CD14-positive monocyte (primary cell): ENCODE measurements around the gene MEG3. TPM values are rescaled to one million over a fixed set of nuclear protein-coding genes. Genes with fewer than 3 reads are reported as not detected.
A peak's percentile ranks its signal among the peaks of the same experiment; 100 is the strongest.

Experiments
- DNase-seq, 3 donors: peaks; one replicate each; pipeline ENCODE4 v3.0.0-alpha.2; 2011 to 2022
- H2AFZ ChIP-seq: 2 replicates; pipeline ENCODE4 v1.6.0; 2012; ENCODE audit warnings: mild to moderate bottlenecking, low read depth, low read length, inconsistent platforms; ENCODE audit not compliant: insufficient read depth, poor library complexity, severe bottlenecking
- H3K27ac ChIP-seq, 2 donors: 1 replicate in 1 of 2; 2 replicates in 1 of 2; pipeline ENCODE4 v1.5.1; 2012 to 2013; ENCODE audit warnings: low read length in 2 of 2, control low read depth in 1 of 2, inconsistent platforms in 1 of 2, low read depth in 1 of 2, mild to moderate bottlenecking in 1 of 2
- H3K27me3 ChIP-seq, 2 donors: one replicate each; pipeline versions ENCODE4 v1.6.0 to v1.6.1; 2011 to 2013; ENCODE audit warnings: low read length in 2 of 2; ENCODE audit not compliant: control insufficient read depth in 2 of 2, insufficient read depth in 2 of 2
- H3K36me3 ChIP-seq, 2 donors: replicated peaks in 1 of 2; 1 replicate in 1 of 2; 2 replicates in 1 of 2; pipeline versions ENCODE4 v1.5.1 to v1.6.1; 2012 to 2013; ENCODE audit warnings: low read length in 2 of 2, control low read depth in 1 of 2, inconsistent platforms in 1 of 2, mild to moderate bottlenecking in 1 of 2; ENCODE audit not compliant: insufficient read depth in 2 of 2, control insufficient read depth in 1 of 2
- H3K4me1 ChIP-seq, 2 donors: 1 replicate in 1 of 2; 2 replicates in 1 of 2; pipeline versions ENCODE4 v1.5.1 to v1.6.1; 2012 to 2013; ENCODE audit warnings: low read length in 2 of 2, control low read depth in 1 of 2, inconsistent platforms in 1 of 2, mild to moderate bottlenecking in 1 of 2, moderate library complexity in 1 of 2; ENCODE audit not compliant: insufficient read depth in 2 of 2, control insufficient read depth in 1 of 2
- H3K4me2 ChIP-seq: replicated peaks from 2 replicates; pipeline ENCODE3; 2012; ENCODE audit warnings: low read length, moderate library complexity, mild to moderate bottlenecking; ENCODE audit not compliant: poor library complexity, severe bottlenecking; ENCODE audit errors: extremely low read depth
- H3K4me3 ChIP-seq, 3 experiments: fragments of 200-600 bp in 1 of 3; sonication (generic) in 1 of 3; replicated peaks in 1 of 3; 1 replicate in 2 of 3; 2 replicates in 1 of 3; pipeline ENCODE4 v1.5.1; 2011 to 2013; ENCODE audit warnings: low read length in 3 of 3, mild to moderate bottlenecking in 3 of 3, control low read depth in 2 of 3, low read depth in 2 of 3, inconsistent platforms in 1 of 3, moderate library complexity in 1 of 3
- H3K79me2 ChIP-seq: 2 replicates; pipeline ENCODE4 v1.6.0; 2012; ENCODE audit warnings: mild to moderate bottlenecking, control low read depth, inconsistent platforms, low read length, moderate library complexity; ENCODE audit not compliant: insufficient read depth
- H3K9ac ChIP-seq: 2 replicates; pipeline ENCODE4 v1.6.0; 2017; ENCODE audit warnings: low read length, mild to moderate bottlenecking; ENCODE audit not compliant: insufficient read depth, poor library complexity, severe bottlenecking
- H3K9me3 ChIP-seq, 2 donors: replicated peaks in 1 of 2; 1 replicate in 1 of 2; 2 replicates in 1 of 2; pipeline versions ENCODE4 v1.5.1 to v1.6.1; 2012 to 2013; ENCODE audit warnings: low read length in 2 of 2, control low read depth in 1 of 2; ENCODE audit not compliant: control insufficient read depth in 1 of 2, insufficient read depth in 1 of 2
- H4K20me1 ChIP-seq: 2 replicates; pipeline ENCODE4 v1.6.0; 2012; ENCODE audit warnings: mild to moderate bottlenecking, low read length, control low read depth, moderate library complexity; ENCODE audit not compliant: insufficient read depth
- H3K27ac Mint-ChIP-seq, 7 donors: one replicate each; pipeline ENCODE4 v1.8.0; 2020; ENCODE audit warnings: mild to moderate bottlenecking in 7 of 7, mixed read lengths in 7 of 7, moderate library complexity in 6 of 7, inconsistent platforms in 2 of 7
- H3K27me3 Mint-ChIP-seq, 3 donors: one replicate each; pipeline ENCODE4 v1.8.0; 2021 to 2022; ENCODE audit warnings: low read depth in 3 of 3, mild to moderate bottlenecking in 3 of 3, mixed read lengths in 3 of 3, moderate library complexity in 3 of 3, inconsistent platforms in 1 of 3
- H3K36me3 Mint-ChIP-seq, 2 donors: one replicate each; pipeline ENCODE4 v1.8.0; 2020; ENCODE audit warnings: mixed read lengths in 2 of 2, inconsistent platforms in 1 of 2, mild to moderate bottlenecking in 1 of 2
- H3K4me1 Mint-ChIP-seq: one replicate; pipeline ENCODE4 v1.8.0; 2020; ENCODE audit warnings: mild to moderate bottlenecking, mixed read lengths
- H3K4me3 Mint-ChIP-seq, 2 donors: one replicate each; pipeline ENCODE4 v1.8.0; 2020; ENCODE audit warnings: mild to moderate bottlenecking in 2 of 2, mixed read lengths in 2 of 2, moderate library complexity in 1 of 2
- H3K9me3 Mint-ChIP-seq, 7 donors: one replicate each; pipeline ENCODE4 v1.8.0; 2020 to 2022; ENCODE audit warnings: mixed read lengths in 7 of 7, mild to moderate bottlenecking in 6 of 7, moderate library complexity in 6 of 7, inconsistent platforms in 2 of 7
- CTCF ChIP-seq: fragments of 200-600 bp; IDR thresholded peaks from one replicate; pipeline ENCODE4 v1.8.0; 2022; ENCODE audit warnings: antibody characterized with exemption, mild to moderate bottlenecking
- WGBS: methylation state at CpG from one replicate; pipeline ENCODE4 v1.1.5; 2013; ENCODE audit warnings: missing lambda C conversion rate; ENCODE audit not compliant: insufficient coverage; 5-methylcytosine and 5-hydroxymethylcytosine counted together
- intact Hi-C, 2 donors: fragments of 100-400 bp; cut with micrococcal nuclease; formaldehyde crosslinking; loops; one replicate each; pipeline versions ENCODE4 v1.15.0 to v1.15.1; 2023
- polyA plus RNA-seq, 3 donors: library from polyadenylated mRNA; depleted of rRNA in 1 of 3; unstranded in 2 of 3; stranded (reverse) in 1 of 3; fragments of 300-500 nt in 2 of 3; fragments of >200 nt in 1 of 3; fragmentation: Illumina TruSeq in 2 of 3; gene quantifications; 1 replicate in 2 of 3; 2 replicates in 1 of 3; pipeline ENCODE4 v1.2.3, GENCODE V29; 2012 to 2021

MEG3 gene
- polyA plus RNA-seq, 3 donors: 1.7 TPM; not detected in 2

- H3K9ac ChIP-seq: no peak overlapping the region
- H3K27ac ChIP-seq: no peak overlapping the region
- Mint-ChIP-seq H3K27ac (no peak overlapping the region), H3K9me3 (peaks cover 0 to 11% (median 4%) of the 10 kb centered on the region in 7 donors), H3K27me3 (peaks cover 53 to 83% (median 56%) of the 10 kb centered on the region in 3 donors), H3K4me3 (peak overlapping the region in 1 of 2 donors; percentile 71), H3K4me1 (peaks cover 4% of the 10 kb centered on the region), H3K36me3 (no peaks in the 10 kb centered on the region)
- no peak overlapping the region for H2AFZ ChIP-seq
- H3K36me3 ChIP-seq: no peaks in the 10 kb centered on the region
- H3K4me1 ChIP-seq: no peaks in the 10 kb centered on the region
- no peak for TF ChIP-seq CTCF
- H3K27me3 ChIP-seq: peaks cover 11 to 49% of the 10 kb centered on the region in 2 donors
- no peaks in the 10 kb centered on the region for H3K79me2 ChIP-seq
- H3K4me3 ChIP-seq: no peak overlapping the region
- DNase-seq: no peak
- H4K20me1 ChIP-seq: no peaks in the 10 kb centered on the region
- H3K4me2 ChIP-seq: no peak overlapping the region
- 89% methylated on average over 10 of the region's 18 CpGs for WGBS
- no peaks in the 10 kb centered on the region for H3K9me3 ChIP-seq
- intact Hi-C loops: no loop called here
Measured at GRCh38 chr14:100902295-100903133, 76.6 kb downstream of the MEG3 start.

- Mint-ChIP-seq H3K4me3 (no peak overlapping the region), H3K27ac (no peak overlapping the region), H3K36me3 (no peaks in the 10 kb centered on the region), H3K27me3 (peaks cover 53 to 83% (median 56%) of the 10 kb centered on the region in 3 donors), H3K4me1 (peaks cover 4% of the 10 kb centered on the region), H3K9me3 (peaks cover 0 to 11% (median 4%) of the 10 kb centered on the region in 7 donors)
- intact Hi-C loops: no loop called here
- no peak overlapping the region for H3K4me3 ChIP-seq
- H3K9ac ChIP-seq: no peak overlapping the region
- no peak overlapping the region for H2AFZ ChIP-seq
- no peaks in the 10 kb centered on the region for H4K20me1 ChIP-seq
- WGBS: no CpG with 5 or more reads among the region's 10 CpGs
- no peaks in the 10 kb centered on the region for H3K4me1 ChIP-seq
- H3K9me3 ChIP-seq: no peaks in the 10 kb centered on the region
- H3K79me2 ChIP-seq: no peaks in the 10 kb centered on the region
- DNase-seq: no peak
- peaks cover 11 to 49% of the 10 kb centered on the region in 2 donors for H3K27me3 ChIP-seq
- no peak overlapping the region for H3K27ac ChIP-seq
- H3K4me2 ChIP-seq: no peak overlapping the region
- TF ChIP-seq CTCF: no peak
- no peaks in the 10 kb centered on the region for H3K36me3 ChIP-seq
Measured at GRCh38 chr14:100903134-100903468, 77.2 kb downstream of the MEG3 start.
